HG02852 (cell line): ENCODE results near the gene DDI2.

Source experiments
- ATAC-seq: cut with Tn5 transposase; IDR thresholded peaks from one replicate; pipeline ENCODE4 v1.9.1; 2021; ENCODE audit warnings: mild to moderate bottlenecking, moderate library complexity; ENCODE audit not compliant: unreplicated experiment

DDI2 gene

GRCh38 chr1:15605398-15606383 is 11.6 kb upstream of the DDI2 start:
- ATAC-seq = no peak

DNA sequence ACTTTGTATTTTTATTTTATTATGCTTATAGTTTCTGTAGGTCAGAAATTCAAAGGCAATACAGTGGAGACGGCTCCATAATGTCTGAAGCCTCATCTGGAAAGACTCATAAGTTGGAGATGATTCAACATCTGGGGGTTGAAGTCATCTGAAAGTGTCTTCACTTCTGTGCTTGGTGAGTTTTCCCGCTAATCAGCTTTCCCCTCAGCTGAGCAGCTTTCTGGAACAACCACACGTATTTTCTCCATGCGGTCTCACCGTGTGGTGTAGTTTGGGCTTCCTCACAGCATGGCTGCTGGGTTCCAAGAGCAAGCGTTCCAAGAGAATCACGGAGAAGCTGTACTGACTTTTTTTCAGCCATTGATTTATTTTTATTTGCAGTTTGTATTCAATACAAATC is 7.6 kb upstream of the DDI2 start:
- no peak for ATAC-seq

DNA sequence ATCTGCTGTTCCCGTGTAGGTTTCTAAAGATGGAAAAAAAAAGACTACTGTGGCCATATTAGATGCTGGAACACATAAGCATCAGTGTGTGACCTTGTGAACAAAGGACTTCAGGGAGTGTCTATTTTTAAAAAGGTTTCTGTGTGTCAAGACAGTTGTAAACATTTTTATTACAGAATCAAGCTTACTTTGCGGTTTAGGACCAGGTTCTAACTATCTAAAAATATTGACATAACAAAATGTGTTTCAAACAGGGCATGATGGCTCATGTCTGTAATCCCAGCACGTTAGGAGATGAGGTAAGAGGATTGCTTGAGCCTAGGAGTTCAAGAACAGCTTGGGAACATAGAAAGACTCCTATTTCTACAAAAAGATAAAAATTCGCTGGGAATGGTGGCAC is 7.1 kb upstream of the DDI2 start:
- ATAC-seq = no peak

GRCh38 chr1:15616373-15617172 is 685 bp upstream of the DDI2 start:
- ATAC-seq = peak; percentile 20

- ATAC-seq = peak; percentile 42
Observed at GRCh38 chr1:15618077-15618654, 908 bp downstream of the DDI2 start.

- no peak for ATAC-seq
Observed at GRCh38 chr1:15618655-15619525, 1.6 kb downstream of the DDI2 start.

DNA sequence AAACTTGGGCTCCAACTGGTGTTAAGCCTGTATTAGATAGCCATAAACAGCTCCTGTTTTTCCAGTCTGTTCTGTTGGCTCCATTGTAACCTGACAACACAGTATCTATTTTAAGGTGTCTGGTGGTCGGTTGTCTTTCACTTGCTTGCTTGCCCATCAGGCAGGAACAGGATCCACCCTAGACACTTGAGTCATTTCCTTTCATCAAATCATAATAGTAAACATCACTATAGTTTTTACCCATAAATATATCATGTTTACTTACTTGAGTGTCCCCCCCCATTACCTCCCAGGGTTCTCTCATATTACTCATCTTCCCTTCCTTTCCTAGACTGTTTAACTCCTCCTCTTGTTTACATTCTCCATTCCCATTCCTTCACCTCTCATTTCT is 2.9 kb downstream of the DDI2 start:
- no peak for ATAC-seq

- no peak for ATAC-seq
Observed at GRCh38 chr1:15620902-15621682, 3.8 kb downstream of the DDI2 start.

DNA sequence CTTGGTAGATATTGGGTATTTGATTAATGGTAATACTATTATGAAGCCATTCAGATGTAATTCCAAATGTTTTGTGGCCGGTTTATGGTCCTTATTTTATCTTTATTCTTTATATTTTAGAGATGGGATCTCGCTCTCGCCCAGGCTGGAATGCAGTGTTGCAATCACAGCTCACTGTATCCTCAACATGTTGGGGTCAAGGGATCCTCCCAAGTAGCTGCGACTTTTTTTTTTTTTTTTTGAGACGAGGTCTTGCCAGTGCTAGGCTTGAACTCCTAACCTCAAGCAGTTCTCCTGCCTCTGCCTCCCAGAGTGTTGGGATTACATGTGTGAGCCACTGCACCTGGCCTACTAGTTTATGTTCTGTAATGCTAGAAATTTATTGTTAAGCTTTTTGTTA is 4.7 kb downstream of the DDI2 start:
- ATAC-seq = no peak

DNA sequence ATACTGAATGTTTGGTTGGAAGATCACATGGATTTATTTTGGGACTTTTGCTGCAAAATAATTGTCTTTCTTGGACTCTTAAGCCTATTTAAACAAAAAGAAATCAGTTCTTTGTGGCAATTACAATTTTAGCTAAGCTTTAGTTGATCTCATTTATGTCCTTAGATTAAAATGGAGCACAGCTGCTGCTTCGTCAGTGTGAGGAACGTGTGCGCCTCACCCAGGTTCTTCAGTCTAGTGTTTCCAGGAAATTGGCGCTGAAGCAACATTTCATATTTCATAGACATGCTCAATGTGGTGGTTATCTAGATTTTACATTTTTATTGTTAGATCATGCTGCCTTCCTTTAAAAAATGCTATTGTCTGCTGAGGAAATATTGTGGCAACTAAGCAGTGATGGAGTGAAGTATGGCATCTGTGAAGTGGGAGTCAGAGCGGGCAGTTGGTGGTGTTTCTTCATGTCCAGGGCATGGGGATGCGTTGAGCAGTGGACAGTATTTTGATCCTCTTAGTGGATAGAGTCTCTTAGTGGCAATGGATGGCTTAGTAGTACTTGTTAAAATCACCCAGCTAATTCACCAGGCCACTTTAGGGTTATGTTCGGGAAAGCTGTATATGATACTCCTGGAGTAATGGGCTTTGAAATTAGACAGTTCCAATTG is 5.6 kb downstream of the DDI2 start:
- ATAC-seq = no peak

DNA sequence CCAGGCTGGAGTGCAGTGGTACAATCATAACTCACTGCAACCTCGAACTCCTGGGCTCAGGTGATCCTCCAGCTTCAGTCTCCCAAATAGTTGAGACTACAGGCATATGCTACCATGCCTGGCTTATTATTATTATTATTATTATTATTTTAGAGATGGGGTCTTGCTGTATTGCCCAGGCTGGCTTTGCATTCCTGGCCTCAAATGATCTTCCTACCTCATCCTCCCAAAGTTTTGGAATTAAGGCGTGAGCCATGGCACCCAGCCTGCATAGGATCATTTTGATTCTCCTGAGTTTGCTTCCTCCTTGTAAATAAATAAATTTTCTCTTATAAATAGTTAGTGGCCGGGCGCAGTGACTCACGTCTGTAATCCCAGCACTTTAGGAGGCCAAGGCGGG is 6.2 kb downstream of the DDI2 start:
- no peak for ATAC-seq

DNA sequence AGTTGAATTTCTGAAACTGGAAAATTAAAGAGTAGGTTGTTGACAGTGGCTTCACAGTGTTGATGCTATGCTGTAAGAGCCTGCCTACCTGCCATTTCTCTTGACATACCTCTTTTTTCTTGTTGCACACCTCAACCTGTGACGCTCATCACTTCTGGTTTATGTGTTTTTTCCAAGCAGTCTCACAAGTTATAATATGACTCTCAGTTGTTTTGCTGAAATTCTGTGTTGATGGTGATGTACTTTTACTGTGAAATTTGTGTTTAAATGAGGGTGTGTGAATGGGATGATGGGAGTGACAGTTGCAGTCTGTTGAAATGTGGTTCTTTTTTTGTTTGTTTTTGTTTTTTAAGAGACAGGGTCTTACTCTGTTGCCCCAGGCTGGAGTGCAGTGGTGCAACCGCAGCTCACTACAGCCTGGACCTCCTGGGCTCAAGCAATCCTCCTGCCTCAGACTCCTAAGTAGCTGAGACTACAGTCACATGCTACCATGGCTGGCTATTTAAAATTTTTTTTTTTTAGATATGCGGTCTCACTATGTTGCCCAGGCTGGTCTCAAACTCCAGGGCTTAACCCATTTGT is 7.0 kb downstream of the DDI2 start:
- no peak for ATAC-seq

DNA sequence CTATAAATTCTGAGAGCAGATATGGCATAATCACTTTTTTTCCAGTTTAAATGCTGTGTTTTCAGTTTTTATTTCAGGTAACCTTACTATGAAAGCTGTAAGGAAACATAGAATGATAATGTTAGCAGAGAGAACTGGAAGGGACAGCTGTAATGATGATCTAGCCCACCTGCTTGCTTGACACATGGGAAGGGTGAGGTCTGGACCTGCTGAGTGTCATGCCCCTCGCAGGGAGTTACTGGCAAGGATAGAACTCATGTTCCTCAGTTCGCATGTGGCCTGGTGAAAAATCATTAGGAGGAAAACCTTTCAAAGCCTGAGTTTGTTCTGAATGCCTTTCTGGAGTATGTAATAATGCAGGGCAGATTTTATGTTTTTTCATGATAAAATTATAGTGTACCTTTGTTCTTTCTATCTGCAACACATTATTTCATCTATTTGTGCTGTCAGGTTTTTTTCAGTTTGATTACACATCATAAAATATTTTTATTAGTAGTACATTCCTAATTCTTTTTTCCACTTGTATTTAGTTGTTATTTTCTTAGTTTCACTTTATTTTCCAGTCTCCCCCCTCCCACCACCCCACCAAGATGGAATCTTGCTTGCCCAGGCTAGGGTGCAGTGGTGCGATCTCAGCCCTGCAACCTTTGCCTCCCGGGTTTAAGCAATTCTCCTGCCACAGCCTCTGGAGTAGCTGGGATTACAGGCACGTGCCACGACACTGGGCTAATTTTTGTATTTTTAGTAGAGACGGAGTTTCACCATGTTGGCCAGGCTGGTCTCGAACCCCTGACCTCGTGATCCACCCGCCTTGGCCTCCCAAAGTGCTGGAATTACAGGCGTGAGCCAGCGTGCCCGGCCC is 8.0 kb downstream of the DDI2 start:
- no peak for ATAC-seq

DNA sequence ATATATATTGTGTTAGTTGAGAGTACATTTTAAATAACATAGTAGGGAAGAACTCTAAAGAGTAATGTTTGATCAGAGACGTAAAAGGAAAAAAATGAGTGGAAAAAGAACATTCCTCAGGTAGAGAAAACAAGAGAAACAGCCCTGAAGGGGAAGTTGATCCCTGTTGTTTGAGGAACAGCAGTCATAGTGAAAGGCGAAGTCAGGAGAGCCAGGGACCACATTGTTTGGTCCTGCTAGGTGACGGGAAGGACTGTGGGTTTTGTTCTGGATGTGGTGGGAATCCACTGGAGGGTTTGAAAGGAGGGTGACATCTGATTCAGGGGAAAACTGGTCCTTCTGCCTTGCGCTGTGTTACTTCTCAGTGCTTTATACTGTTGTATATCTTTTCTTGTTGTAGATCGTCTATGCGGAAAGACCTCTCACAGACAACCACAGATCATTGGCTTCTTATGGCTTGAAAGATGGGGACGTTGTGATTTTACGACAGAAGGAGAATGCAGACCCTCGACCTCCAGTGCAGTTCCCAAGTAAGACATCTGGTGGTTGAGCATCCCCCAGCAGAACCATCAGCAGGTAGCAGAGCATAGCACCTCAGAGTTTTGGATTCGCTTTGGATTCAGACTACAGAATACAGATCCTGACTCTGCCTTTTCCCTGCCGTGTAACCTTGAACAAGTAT is 9.2 kb downstream of the DDI2 start:
- ATAC-seq = no peak

DNA sequence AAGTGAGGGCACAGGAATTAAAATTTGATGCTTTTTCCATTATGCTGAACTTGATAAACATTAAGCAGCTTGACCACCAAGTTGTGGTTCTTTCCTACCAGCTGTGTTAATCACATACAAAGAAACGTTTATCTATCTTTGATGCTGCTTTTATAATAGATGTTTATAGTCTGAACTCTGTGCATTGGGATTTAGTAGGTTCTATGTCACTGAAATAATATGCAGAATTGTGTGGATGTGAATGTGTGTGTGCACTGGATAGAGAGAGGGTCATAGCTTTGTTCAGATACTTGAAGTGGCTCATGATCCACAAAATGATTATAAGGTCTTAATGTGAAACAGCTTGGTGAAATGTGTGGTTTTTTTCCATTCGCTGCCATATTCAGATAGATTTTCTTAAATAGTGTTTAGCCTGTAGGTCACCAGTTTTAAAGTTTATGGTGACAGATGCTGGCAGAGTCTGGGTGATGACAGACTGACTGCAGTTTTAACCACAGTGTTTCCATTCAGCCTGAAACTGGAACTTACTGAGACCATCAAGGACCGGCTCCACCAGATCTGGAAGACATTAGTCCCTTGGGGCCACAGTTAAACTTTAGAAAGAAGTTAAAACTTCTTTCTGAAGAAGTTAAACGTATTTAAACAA is 10.2 kb downstream of the DDI2 start:
- no peak for ATAC-seq

DNA sequence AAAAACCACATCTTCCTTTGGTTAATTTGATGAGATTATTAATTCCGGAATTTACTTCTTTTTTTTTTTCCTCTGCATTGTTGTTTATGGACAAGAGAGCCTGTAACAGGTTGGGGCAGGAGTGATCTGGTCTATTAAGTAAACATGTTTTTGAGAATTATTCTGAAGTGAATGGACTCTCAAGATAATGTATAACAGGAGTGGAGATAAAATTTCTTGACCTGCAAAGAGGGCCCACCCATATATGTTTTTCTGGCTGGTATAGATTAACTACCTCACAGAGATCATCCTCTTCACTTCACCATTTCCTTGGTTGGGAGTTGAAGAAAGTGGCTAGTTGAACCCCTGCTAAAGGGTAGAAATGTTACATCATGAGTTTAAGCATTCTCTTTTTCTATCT is 10.7 kb downstream of the DDI2 start:
- ATAC-seq = no peak
